HG03280 (cell line): ENCODE results near the gene BRCA2.

Experiments used
- ATAC-seq: cut with Tn5 transposase; IDR thresholded peaks from one replicate; pipeline ENCODE4 v1.9.1; 2021; ENCODE audit warnings: mild to moderate bottlenecking, moderate library complexity; ENCODE audit not compliant: unreplicated experiment

Gene BRCA2

DNA sequence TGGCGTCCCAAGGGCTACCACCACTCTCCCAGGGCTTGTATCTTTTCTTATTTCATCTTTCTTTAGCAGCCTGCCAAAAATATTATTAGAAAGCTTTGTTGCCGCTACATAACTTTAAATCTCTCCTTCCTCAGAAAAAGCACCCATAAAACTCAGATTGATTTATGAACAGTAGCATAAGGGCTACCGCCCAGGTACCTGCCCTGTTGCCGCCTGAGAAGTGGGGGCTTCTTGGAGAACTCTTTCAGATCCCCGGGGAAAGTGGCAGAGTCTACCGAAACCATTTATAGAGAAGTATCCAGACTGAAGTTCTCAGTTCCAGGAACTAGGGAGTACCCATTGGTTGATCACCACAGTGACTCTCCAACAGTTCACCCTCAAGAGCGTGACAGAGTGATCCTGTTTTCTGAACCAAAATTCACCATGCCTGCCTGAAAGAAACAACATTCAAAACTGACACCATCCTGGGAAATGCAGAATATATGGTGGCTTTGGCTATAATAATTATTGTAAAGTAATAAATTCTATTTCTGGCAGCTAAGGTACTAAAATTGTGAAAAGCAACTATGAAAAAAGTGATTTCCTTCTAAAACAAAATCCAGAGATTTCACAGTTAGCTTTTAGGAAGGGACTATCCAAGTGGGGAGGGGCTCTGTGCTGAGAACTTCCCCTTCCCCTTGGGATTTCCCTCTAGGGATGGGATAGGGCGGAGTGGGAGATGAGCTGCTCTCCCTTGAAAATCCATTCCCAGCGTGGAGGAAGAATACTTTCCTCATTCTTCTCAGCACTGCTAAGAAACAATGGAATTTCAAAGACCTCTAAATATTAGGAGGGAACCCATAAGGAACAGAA is 113.5 kb downstream of the BRCA2 start:
- no peak for ATAC-seq

DNA sequence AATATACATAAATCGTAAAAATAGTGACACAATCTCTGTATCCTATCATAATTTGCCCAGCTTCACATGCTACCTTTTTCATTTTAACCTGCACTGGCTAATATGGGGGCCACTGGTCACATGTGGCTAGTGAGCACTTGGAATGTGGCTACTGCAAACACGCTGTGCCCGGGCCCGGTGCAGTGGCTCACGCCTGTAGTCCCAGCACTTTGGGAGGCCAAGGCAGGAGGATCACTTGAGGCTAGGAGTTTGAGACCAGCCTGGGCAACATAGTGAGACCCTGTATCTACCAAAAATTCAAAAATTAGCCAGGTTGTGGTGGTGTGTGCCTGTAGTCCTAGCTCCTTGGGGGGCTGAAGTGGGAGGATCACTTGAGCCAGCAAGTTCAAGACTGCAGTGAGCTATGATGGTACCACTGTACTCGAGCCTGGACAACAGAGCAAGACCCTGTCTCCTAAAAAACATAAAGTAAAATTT is 114.2 kb downstream of the BRCA2 start:
- ATAC-seq: no peak

DNA sequence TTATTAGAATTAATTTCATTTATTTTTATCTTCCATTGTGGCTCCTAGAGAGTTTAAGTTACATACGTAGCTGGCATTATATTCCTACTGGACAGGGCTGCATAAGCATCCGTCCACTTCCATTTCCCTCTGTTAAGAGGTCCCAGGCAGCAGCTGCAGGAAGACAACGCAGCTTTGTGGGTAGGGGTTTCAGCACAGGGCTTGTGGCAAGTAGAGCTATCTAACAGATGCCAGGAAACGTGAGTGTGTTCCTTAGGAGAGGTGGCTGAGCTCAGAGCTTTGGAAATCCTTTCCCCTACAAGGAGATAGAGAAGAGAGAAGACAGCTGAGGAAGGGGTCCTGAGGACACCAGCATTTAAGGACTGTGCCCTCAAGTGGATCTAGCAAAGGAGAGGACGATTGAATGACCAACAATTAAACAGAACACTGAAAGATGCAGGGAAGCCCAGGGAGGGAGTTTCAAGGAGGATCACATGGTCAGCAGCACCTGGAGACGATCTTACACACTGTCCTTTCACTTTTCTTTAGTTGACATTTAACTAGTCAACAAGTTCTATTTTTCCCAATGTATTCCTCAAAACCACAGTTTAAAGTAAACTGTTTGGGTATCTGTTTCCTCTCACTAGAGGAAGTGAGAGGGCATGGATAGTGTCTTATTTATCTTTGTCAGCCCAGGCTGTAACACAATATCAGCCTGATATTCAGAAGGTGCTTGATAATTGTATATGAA is 114.9 kb downstream of the BRCA2 start:
- ATAC-seq: no peak

DNA sequence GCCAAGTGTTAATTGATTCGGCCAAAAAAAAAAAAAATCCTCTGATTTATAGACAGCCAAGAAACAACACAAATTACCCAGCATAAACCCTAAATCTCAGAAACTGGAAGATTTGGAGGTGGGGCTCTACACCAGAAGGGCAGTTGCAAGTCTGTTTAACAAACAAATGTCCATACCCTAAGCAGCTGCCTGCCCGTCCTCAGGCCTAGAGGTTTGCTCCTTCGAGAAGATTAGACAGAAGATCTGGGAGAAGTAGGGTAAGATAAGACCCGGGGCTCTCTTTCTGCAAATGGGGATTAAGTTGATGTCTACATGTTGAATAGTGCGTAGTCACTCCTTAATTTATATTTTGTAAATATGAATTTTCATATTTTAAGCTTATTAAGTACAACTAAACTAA is 116.1 kb downstream of the BRCA2 start:
- no peak for ATAC-seq

DNA sequence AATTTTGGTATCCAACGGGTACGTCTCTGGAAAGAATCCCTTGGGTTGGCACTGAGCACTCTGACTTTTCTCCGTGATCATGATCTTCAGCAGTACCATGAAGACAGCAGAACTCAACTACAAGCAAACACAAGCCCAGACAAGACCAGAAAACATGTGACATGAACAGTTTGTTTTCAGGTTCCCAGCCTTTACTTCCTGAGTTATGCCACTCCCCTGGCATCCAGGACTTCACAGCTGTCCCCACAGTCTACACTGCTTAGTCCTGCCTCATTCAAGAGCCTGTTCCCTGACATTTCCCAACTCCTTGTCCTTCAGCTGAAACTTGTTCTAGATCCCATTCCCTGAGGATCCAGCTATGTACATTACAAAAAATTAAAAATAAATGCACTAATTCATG is 117.5 kb downstream of the BRCA2 start:
- no peak for ATAC-seq

DNA sequence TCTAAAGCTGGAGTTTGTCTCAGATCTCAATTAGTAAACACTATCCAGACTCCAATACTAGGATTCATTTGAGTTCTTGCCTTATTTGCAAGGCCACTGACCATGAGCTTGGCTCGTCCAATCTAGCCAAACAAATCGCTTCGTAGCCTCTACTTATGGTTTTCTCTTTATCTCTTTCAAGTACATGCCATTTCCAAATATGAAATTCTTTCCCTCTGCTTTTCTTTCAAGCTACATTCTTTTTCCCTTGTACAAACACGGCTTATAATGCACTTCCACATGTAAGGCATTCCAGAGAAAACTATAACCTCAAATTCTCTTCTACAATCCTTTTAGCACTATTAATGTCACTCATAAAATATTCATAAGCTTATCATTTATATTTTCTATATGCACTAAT is 123.6 kb downstream of the BRCA2 start:
- no peak for ATAC-seq

DNA sequence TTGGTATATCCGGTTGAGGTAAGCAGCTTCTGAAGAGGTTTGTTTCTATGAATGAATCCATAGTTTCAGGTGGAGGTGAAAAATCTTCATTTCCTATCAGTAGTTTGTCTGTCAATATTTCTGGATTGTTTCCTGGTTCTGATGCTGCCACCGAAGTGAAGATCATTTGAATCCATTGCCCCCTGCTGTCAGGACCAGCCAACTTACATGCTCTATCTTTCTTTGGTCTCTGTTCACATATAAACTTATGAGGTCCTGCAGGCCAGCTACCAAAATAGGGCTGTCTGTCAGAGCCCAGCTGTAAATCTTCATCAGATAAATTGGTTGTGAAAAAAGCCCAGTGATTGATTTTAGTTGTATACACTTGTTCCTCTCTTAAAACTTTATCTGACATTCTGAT is 127.8 kb downstream of the BRCA2 start:
- ATAC-seq: peak; percentile 69

DNA sequence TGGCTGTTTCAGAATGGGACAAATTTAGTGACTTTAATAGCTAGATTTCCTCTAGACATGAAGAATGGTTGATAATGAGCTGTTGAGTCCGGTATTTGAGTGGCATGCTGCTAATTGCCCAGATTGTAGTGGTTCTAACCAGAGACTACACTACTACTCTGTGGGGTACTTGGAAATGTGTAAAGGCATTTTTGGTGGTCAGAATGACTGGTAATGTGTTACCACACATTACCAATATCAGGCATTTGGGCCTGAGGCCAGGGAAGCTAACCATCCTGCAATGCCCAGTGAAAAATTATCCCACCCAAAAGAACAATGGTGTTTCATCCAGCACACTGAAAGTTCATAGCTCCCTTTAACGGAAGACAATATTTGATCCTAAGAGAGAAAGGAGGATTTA is 130.2 kb downstream of the BRCA2 start:
- no peak for ATAC-seq

DNA sequence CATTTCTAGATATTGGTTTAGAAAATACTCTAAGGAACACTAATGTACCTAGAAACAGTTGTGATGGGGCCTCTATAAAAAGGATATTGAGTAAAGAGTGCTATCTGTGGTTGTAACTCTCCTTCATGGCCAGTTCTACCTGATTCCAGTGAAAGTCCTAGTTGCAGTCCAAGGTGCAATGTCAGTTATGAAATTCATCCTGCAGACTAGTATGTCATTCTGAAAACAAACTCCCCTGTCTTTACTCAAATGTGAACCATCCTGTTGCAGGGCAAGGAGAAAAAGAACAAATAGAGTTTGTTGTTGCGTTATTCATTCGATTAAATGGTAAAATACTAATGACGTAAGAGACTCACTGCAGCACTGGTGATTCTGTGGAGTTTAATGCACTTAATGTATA is 130.9 kb downstream of the BRCA2 start:
- ATAC-seq: no peak

DNA sequence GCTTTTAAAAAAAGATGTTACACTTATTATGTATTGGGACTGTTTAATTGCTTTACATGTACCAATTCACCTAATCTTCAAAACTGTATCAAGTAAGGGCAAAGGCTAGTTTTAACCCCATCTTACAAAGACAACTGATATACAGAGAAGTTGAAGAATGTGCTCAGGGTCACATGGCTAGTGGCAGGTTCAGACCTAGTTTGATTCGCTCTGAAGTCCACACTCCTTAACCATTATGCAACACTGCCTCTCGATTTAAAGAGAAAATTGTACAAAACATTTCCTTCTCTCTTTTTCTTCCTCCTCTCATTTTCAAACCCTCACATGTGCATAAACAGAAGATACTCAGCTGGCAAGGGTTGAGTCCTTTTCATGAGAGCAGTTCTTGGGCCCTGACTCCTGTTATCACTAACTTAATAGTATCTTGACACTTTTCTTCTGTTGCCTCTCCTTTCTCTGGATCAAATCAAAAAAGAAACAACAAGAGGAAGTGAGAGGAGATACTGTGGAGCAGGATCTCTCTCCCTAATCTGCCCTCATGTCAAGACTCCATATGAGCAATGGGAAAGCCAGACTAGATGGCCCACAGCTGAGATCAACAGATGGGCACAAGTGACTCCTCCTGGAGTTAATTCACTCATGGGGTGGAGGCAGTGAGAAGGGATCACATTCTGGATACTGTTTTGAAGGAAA is 131.6 kb downstream of the BRCA2 start:
- ATAC-seq: no peak

DNA sequence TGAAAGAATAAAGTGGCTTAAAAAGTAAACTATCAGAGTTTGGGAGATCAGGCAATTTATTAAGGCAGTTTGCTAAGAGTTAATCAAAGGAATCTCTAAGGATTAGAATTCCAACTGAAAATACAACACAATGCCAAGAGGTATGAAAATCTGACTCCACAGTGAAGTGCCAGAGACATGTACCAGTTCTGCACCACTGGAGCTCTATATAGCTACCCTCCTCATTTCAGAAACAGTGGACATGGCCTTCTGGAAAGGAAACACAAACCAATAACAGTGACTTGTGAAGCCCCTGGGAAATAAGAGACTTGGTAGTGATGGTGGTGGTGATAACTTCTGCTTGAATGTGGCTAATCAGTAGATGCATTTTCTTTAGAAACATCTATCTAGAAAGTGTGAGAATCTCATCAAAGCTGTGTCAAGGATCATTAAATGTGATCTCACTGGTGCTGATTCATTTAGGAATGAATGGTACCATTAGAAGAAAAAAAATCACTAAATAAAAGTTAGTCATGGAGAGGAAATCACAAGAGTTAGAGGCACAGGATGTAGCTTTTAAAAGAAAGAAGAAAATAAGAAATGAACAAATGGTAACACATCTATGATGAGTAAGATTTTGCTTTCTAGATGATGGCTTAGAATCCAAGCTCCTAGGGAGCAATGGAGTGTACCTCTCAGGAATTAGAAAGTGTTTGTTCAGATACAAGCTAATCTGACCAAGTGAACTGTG is 132.8 kb downstream of the BRCA2 start:
- ATAC-seq: no peak

DNA sequence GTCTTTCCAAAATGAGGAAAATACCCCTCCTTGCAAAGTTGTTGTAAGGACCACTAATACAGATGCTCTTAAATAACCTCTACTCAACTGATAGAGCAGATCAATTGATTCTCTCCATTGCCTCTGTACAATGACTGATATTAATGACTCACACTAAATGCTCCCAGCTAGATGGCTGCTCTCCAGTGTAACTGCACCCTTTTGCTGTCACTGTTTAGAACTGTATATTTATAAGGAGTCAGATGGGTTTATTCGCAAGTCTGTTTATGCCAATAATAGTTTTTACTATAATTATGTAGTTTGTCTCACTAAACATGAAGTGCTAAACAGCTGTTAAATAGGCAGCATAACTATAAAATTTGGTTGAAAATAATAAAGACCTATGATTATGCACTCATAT is 133.7 kb downstream of the BRCA2 start:
- ATAC-seq: no peak
